A549 (cell line): Measurements from ENCODE around the gene GOT1. TPM values are rescaled to one million over a fixed set of nuclear protein-coding genes. Genes with fewer than 3 reads are reported as not detected.

Source experiments
- ATAC-seq, 2 experiments: fragments of 200-7000 bp in 1 of 2; fragments of >200 bp in 1 of 2; cut with Nextera tagmentation in 1 of 2; cut with Tn5 transposase in 1 of 2; 3 replicates each; pipeline versions ENCODE4 v1.8.0 to v1.9.1; 2018 to 2020; ENCODE audit warnings: mild to moderate bottlenecking in 1 of 2, moderate library complexity in 1 of 2
- CTCF ChIA-PET: fragments of 300-600 bp; sonication (Branson Sonifier 250); formaldehyde crosslinking; extraction: SDS; loops from one replicate; lab custom pipeline; 2021; ENCODE audit warnings: antibody characterized with exemption, inconsistent platforms; lab: Yijun Ruan, JAX
- POLR2A ChIA-PET: fragments of 350-600 bp; formaldehyde crosslinking; extraction: SDS; loops from one replicate; lab custom pipeline; 2021; ENCODE audit warnings: antibody characterized with exemption, inconsistent platforms; lab: Yijun Ruan, JAX
- DNase-seq, 2 experiments: peaks; one replicate each; pipeline versions ENCODE4 v3.0.0 to v3.0.0-alpha.2; 2011 to 2016; ENCODE audit warnings: low read depth in 1 of 2, low spot score in 1 of 2
- FAIRE-seq: peaks from 2 replicates; lab custom pipeline; 2011; peaks lifted over from hg19 to GRCh38; lab: Jason Lieb, UNC
- H3K27ac ChIP-seq, 2 experiments: fragments of >200 bp; sonication (Bioruptor Twin); formaldehyde crosslinking; 3 replicates each; pipeline ENCODE4 v1.5.1; 2016 to 2017
- H3K4me1 ChIP-seq: fragments of >200 bp; sonication (Bioruptor Twin); formaldehyde crosslinking; 3 replicates; pipeline ENCODE4 v1.6.1; 2016
- H3K4me2 ChIP-seq: fragments of >200 bp; sonication (Bioruptor Twin); formaldehyde crosslinking; 3 replicates; pipeline ENCODE4 v1.6.1; 2016
- H3K4me3 ChIP-seq: fragments of >200 bp; sonication (Bioruptor Twin); formaldehyde crosslinking; 3 replicates; pipeline ENCODE4 v1.5.1; 2016
- H3K9me3 ChIP-seq: fragments of >200 bp; sonication (Bioruptor Twin); formaldehyde crosslinking; 3 replicates; pipeline ENCODE4 v1.6.1; 2016
- CHD2 ChIP-seq: fragments of 150-350 bp; IDR thresholded peaks from 2 replicates; pipeline ENCODE4 v1.6.1; 2014; ENCODE audit warnings: low read length; ENCODE audit not compliant: partially characterized antibody
- EP300 ChIP-seq, 2 experiments: fragments of >200 bp; sonication (Bioruptor Twin); formaldehyde crosslinking; IDR thresholded peaks; 2 replicates in 1 of 2; 3 replicates in 1 of 2; pipeline ENCODE4 v1.6.1; 2016 to 2017
- ESRRA ChIP-seq: fragments of 150-350 bp; IDR thresholded peaks from 2 replicates; pipeline ENCODE4 v1.6.1; 2014; ENCODE audit warnings: mild to moderate bottlenecking, low read length, borderline replicate concordance
- FOSB ChIP-seq: fragments of 250-450 bp; sonication (Bioruptor Pico); IDR thresholded peaks from 2 replicates; pipeline ENCODE4 v1.5.0; 2020; ENCODE audit warnings: mild to moderate bottlenecking, moderate library complexity
- HOXA7 ChIP-seq: fragments of 250-450 bp; sonication (Bioruptor Pico); IDR thresholded peaks from 2 replicates; pipeline ENCODE4 v1.5.0; 2020; ENCODE audit warnings: mild to moderate bottlenecking, moderate library complexity
- HOXB13 ChIP-seq: fragments of 250-450 bp; sonication (Bioruptor Pico); IDR thresholded peaks from 2 replicates; pipeline ENCODE4 v1.5.0; 2020; ENCODE audit warnings: low read depth, mild to moderate bottlenecking, moderate library complexity
- JUNB ChIP-seq: fragments of >200 bp; sonication (Bioruptor Twin); formaldehyde crosslinking; IDR thresholded peaks from 2 replicates; pipeline ENCODE4 v1.6.1; 2016
- KDM1A ChIP-seq: fragments of 200-600 bp; sonication (generic); IDR thresholded peaks from 2 replicates; pipeline ENCODE4 v1.6.1; 2016; ENCODE audit warnings: low read depth, mild to moderate bottlenecking
- KDM5A ChIP-seq: fragments of 200-600 bp; sonication (generic); IDR thresholded peaks from 2 replicates; pipeline ENCODE4 v1.6.1; 2016; ENCODE audit warnings: antibody characterized with exemption, mild to moderate bottlenecking
- MAFK ChIP-seq: fragments of 450-650 bp; IDR thresholded peaks from 2 replicates; pipeline ENCODE4 v1.6.1; 2014; ENCODE audit not compliant: partially characterized antibody
- MYC ChIP-seq: IDR thresholded peaks from 2 replicates; pipeline ENCODE4 v1.6.1; 2012; ENCODE audit warnings: mild to moderate bottlenecking, inconsistent platforms, low read length, improper control_type of control experiment, borderline replicate concordance
- NFE2L2 ChIP-seq: fragments of 150-350 bp; conservative IDR thresholded peaks from 2 replicates; pipeline ENCODE4 v1.6.1; 2014; ENCODE audit warnings: low read length
- NPAS2 ChIP-seq: fragments of 250-450 bp; sonication (Bioruptor Pico); IDR thresholded peaks from 2 replicates; pipeline ENCODE4 v1.8.0; 2022; ENCODE audit warnings: mild to moderate bottlenecking, moderate library complexity, borderline replicate concordance
- NR3C1 ChIP-seq: fragments of >200 bp; sonication (Bioruptor Twin); formaldehyde crosslinking; IDR thresholded peaks from 3 replicates; pipeline ENCODE4 v1.6.1; 2017
- PHF8 ChIP-seq: fragments of 200-600 bp; sonication (generic); IDR thresholded peaks from 2 replicates; pipeline ENCODE4 v1.6.1; 2016; ENCODE audit warnings: low read depth, mild to moderate bottlenecking, antibody characterized with exemption, moderate library complexity, borderline replicate concordance
- POLR2AphosphoS2 ChIP-seq: conservative IDR thresholded peaks from 2 replicates; pipeline ENCODE4 v1.6.1; 2012; ENCODE audit warnings: low read length, improper control_type of control experiment, inconsistent platforms
- RARB ChIP-seq: fragments of 250-450 bp; sonication (Bioruptor Pico); IDR thresholded peaks from 2 replicates; pipeline ENCODE4 v1.8.0; 2021; ENCODE audit warnings: mild to moderate bottlenecking, moderate library complexity
- RCOR1 ChIP-seq: fragments of 150-350 bp; IDR thresholded peaks from 2 replicates; pipeline ENCODE4 v1.6.1; 2014; ENCODE audit warnings: antibody characterized with exemption, low read length, low read depth
- RFX5 ChIP-seq: fragments of 450-650 bp; IDR thresholded peaks from 2 replicates; pipeline ENCODE4 v1.7.1; 2014; ENCODE audit warnings: antibody characterized with exemption, mild to moderate bottlenecking, moderate library complexity
- TP53 ChIP-seq: fragments of 250-450 bp; sonication (Bioruptor Pico); IDR thresholded peaks from 2 replicates; pipeline ENCODE4 v1.5.0; 2021; ENCODE audit warnings: mild to moderate bottlenecking, moderate library complexity
- WGBS: methylation state at CpG from one replicate; pipeline ENCODE4 v1.1.6; 2017; ENCODE audit errors: missing lambda C conversion rate; 5-methylcytosine and 5-hydroxymethylcytosine counted together
- polyA plus RNA-seq, 4 experiments: library from polyadenylated mRNA; depleted of rRNA in 3 of 4; stranded (reverse); fragments of >200 nt; fragmentation: RNase III in 1 of 4; extraction: RNeasy Plus Mini Kit Qiagen cat#74134 plus additional on column Dnase treatment in 1 of 4; gene quantifications; 2 replicates in 3 of 4; 3 replicates in 1 of 4; pipeline ENCODE4 v1.2.3, GENCODE V29; 2011 to 2017
- TF ChIP-seq, protein P1 (sequence below): IDR thresholded peaks from 2 replicates; pipeline ENCODE4 v1.6.1; 2012; ENCODE audit warnings: low read depth, borderline replicate concordance
- TF ChIP-seq, protein P2 (sequence below): fragments of >200 bp; sonication (Bioruptor Twin); formaldehyde crosslinking; IDR thresholded peaks from 2 replicates; pipeline ENCODE4 v1.6.1; 2016
- TF ChIP-seq, protein P3 (sequence below): fragments of >200 bp; sonication (Bioruptor Twin); formaldehyde crosslinking; IDR thresholded peaks from 3 replicates; pipeline ENCODE4 v1.5.1; 2016
- TF ChIP-seq, protein P4 (sequence below): fragments of 250-450 bp; sonication (Bioruptor Pico); IDR thresholded peaks from 2 replicates; pipeline ENCODE4 v1.5.0; 2021; ENCODE audit warnings: mild to moderate bottlenecking, moderate library complexity, borderline replicate concordance
- TF ChIP-seq, protein P5 (sequence below): fragments of 450-650 bp; IDR thresholded peaks from 2 replicates; pipeline ENCODE4 v1.6.1; 2014; ENCODE audit warnings: antibody characterized with exemption
- TF ChIP-seq, protein P6 (sequence below): IDR thresholded peaks from 2 replicates; pipeline ENCODE4 v1.6.1; 2012
- TF ChIP-seq, protein P7 (sequence below): fragments of 250-450 bp; sonication (Bioruptor Pico); IDR thresholded peaks from 2 replicates; pipeline ENCODE4 v1.5.0; 2020; ENCODE audit warnings: low read depth, mild to moderate bottlenecking, moderate library complexity
- TF ChIP-seq, protein P8 (sequence below): fragments of 150-350 bp; IDR thresholded peaks from 2 replicates; pipeline ENCODE4 v1.6.1; 2014; ENCODE audit warnings: low read depth, mild to moderate bottlenecking, low read length

GOT1 gene
- polyA plus RNA-seq, 2 of the 4 experiments (the other 2 are of a cell fraction) = 31.1 to 34.9 TPM

DNA sequence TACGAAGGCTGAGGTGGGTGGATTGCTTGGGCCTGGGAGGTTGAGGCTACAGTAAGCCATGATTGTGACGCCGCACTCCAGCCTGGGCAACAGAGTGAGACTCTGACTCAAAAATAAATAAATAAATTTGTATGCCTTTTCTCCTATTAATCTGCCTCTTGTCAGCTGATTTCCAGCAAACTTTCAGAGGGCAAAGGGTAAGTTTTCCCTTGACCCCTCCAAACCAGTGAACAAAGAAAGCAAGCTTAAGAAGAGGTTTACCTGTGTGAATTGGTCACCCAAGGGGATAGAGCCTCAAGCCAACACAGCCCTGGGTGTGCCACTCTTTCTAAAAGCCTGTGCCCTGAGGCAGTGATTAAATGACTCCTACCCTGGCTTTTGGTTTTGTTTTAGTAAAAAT is 30.8 kb downstream of the GOT1 start:
- DNase-seq = no peak
- TF ChIP-seq, protein P1, sequence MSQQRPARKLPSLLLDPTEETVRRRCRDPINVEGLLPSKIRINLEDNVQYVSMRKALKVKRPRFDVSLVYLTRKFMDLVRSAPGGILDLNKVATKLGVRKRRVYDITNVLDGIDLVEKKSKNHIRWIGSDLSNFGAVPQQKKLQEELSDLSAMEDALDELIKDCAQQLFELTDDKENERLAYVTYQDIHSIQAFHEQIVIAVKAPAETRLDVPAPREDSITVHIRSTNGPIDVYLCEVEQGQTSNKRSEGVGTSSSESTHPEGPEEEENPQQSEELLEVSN = no peak
- TF ChIP-seq JUNB (no peak), FOSB (CRISPR knock-in tag) (no peak), MAFK (no peak), POLR2AphosphoS2 (no peak), NPAS2 (no peak), PHF8 (no peak), KDM1A (no peak), TP53 (CRISPR knock-in tag) (no peak)
- TF ChIP-seq, protein P2, sequence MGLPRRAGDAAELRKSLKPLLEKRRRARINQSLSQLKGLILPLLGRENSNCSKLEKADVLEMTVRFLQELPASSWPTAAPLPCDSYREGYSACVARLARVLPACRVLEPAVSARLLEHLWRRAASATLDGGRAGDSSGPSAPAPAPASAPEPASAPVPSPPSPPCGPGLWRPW = no peak
- TF ChIP-seq, protein P3, sequence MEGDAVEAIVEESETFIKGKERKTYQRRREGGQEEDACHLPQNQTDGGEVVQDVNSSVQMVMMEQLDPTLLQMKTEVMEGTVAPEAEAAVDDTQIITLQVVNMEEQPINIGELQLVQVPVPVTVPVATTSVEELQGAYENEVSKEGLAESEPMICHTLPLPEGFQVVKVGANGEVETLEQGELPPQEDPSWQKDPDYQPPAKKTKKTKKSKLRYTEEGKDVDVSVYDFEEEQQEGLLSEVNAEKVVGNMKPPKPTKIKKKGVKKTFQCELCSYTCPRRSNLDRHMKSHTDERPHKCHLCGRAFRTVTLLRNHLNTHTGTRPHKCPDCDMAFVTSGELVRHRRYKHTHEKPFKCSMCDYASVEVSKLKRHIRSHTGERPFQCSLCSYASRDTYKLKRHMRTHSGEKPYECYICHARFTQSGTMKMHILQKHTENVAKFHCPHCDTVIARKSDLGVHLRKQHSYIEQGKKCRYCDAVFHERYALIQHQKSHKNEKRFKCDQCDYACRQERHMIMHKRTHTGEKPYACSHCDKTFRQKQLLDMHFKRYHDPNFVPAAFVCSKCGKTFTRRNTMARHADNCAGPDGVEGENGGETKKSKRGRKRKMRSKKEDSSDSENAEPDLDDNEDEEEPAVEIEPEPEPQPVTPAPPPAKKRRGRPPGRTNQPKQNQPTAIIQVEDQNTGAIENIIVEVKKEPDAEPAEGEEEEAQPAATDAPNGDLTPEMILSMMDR = no peak
- Histone ChIP-seq H3K27ac (no peak overlapping the region), H3K4me2 (no peak overlapping the region), H3K4me3 (no peak overlapping the region), H3K9me3 (no peaks in the 10 kb centered on the region), H3K4me1 (no peaks in the 10 kb centered on the region)
- no peak for FAIRE-seq
- ATAC-seq = no peak
- ChIA-PET CTCF (no interaction called here), POLR2A (no interaction called here)
- WGBS = 95% methylated on average over 3 of the region's 3 CpGs

DNA sequence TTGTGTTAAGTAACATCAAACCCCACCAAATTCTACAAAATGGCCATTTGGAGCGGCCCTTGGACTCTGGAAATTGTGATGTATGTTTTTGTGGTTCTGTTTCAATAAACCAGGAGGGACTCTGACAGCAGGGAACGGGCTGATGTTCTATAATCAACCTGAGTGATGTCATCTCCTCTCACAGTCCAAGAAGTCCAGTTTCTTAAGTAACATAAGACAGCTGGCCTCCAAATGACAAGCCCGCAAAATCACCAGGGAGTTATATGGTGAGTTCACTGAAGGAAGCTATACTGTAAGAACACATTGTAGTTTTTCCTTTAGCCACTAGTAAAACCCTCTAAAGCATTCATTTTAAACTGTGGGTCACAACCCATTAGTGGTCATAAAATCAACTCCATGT is 34.0 kb downstream of the GOT1 start:
- WGBS = 96% methylated on average over 3 of the region's 3 CpGs
- Histone ChIP-seq H3K9me3 (no peaks in the 10 kb centered on the region), H3K27ac (no peak overlapping the region), H3K4me3 (no peak overlapping the region), H3K4me2 (no peak overlapping the region), H3K4me1 (peaks cover 5% of the 10 kb centered on the region; the same call in 1 of the 3 replicates)
- DNase-seq (no peak), FAIRE-seq (no peak), ATAC-seq (no peak)
- ChIA-PET POLR2A (no interaction called here), CTCF (no interaction called here)
- TF ChIP-seq, protein P4, sequence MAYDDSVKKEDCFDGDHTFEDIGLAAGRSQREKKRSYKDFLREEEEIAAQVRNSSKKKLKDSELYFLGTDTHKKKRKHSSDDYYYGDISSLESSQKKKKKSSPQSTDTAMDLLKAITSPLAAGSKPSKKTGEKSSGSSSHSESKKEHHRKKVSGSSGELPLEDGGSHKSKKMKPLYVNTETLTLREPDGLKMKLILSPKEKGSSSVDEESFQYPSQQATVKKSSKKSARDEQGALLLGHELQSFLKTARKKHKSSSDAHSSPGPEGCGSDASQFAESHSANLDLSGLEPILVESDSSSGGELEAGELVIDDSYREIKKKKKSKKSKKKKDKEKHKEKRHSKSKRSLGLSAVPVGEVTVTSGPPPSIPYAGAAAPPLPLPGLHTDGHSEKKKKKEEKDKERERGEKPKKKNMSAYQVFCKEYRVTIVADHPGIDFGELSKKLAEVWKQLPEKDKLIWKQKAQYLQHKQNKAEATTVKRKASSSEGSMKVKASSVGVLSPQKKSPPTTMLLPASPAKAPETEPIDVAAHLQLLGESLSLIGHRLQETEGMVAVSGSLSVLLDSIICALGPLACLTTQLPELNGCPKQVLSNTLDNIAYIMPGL (CRISPR knock-in tag) = no peak
- TF ChIP-seq KDM1A (no peak), KDM5A (no peak), HOXB13 (no peak), NFE2L2 (no peak), NR3C1 (no peak), EP300 (IDR thresholded peaks at IDR 0.05) (no peak), ESRRA (no peak), RCOR1 (no peak), MYC (no peak), HOXA7 (CRISPR knock-in tag) (no peak), RARB (no peak), MAFK (no peak), RFX5 (no peak), CHD2 (no peak), POLR2AphosphoS2 (no peak)
- TF ChIP-seq, protein P5, sequence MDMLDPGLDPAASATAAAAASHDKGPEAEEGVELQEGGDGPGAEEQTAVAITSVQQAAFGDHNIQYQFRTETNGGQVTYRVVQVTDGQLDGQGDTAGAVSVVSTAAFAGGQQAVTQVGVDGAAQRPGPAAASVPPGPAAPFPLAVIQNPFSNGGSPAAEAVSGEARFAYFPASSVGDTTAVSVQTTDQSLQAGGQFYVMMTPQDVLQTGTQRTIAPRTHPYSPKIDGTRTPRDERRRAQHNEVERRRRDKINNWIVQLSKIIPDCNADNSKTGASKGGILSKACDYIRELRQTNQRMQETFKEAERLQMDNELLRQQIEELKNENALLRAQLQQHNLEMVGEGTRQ = no peak
- TF ChIP-seq, protein P6, sequence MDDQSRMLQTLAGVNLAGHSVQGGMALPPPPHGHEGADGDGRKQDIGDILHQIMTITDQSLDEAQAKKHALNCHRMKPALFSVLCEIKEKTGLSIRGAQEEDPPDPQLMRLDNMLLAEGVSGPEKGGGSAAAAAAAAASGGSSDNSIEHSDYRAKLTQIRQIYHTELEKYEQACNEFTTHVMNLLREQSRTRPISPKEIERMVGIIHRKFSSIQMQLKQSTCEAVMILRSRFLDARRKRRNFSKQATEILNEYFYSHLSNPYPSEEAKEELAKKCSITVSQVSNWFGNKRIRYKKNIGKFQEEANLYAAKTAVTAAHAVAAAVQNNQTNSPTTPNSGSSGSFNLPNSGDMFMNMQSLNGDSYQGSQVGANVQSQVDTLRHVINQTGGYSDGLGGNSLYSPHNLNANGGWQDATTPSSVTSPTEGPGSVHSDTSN = no peak
- TF ChIP-seq, protein P7, sequence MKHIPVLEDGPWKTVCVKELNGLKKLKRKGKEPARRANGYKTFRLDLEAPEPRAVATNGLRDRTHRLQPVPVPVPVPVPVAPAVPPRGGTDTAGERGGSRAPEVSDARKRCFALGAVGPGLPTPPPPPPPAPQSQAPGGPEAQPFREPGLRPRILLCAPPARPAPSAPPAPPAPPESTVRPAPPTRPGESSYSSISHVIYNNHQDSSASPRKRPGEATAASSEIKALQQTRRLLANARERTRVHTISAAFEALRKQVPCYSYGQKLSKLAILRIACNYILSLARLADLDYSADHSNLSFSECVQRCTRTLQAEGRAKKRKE (CRISPR knock-in tag) = no peak
- TF ChIP-seq, protein P8, sequence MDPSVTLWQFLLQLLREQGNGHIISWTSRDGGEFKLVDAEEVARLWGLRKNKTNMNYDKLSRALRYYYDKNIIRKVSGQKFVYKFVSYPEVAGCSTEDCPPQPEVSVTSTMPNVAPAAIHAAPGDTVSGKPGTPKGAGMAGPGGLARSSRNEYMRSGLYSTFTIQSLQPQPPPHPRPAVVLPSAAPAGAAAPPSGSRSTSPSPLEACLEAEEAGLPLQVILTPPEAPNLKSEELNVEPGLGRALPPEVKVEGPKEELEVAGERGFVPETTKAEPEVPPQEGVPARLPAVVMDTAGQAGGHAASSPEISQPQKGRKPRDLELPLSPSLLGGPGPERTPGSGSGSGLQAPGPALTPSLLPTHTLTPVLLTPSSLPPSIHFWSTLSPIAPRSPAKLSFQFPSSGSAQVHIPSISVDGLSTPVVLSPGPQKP = no peak
- TF ChIP-seq, all 56 proteins: peak for 0
